ENCODE measurements around the gene DDX51.

The DDX51 gene, protein sequence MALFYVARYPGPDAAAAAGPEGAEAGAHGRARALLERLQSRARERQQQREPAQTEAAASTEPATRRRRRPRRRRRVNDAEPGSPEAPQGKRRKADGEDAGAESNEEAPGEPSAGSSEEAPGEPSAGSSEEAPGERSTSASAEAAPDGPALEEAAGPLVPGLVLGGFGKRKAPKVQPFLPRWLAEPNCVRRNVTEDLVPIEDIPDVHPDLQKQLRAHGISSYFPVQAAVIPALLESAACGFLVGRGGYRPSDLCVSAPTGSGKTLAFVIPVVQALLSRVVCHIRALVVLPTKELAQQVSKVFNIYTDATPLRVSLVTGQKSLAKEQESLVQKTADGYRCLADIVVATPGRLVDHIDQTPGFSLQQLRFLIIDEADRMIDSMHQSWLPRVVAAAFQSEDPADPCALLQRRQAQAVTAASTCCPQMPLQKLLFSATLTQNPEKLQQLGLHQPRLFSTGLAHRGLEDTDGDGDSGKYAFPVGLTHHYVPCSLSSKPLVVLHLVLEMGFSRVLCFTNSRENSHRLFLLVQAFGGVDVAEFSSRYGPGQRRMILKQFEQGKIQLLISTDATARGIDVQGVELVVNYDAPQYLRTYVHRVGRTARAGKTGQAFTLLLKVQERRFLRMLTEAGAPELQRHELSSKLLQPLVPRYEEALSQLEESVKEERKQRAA

DNA sequence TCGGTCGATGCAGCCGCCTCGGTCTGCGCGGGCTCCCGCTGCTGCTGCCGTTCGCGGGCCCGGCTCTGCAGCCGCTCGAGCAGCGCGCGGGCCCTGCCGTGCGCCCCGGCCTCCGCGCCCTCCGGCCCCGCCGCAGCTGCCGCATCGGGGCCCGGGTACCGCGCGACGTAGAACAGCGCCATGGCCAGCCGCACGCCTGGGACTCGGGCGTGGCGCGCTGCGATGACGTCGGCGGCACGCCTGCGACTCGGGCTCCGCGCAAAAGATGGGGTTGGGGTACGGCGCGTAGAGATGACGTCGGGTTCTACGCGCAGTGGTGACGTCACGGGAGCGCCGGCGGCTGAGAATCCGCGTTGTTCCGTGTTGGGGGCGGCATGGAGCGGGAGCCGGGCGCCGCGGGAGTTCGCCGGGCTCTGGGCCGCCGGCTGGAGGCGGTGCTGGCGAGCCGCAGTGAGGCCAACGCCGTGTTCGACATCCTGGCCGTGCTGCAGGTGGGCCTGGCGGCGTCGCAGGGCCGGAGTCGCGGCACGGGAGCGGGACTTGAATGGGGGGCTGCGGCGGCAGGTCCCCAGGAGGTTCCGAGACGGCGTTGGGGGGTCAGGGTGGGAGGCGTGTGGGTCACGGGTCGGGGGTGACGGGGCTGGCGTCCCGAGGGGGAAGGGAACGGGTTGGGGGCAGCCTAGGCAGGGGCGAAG lies at the start of gene DDX51, which contains the start of gene NOC4L:
TSS of gene DDX51 (minus strand) at position 205 of the 695 bp plus-strand sequence. CDS start at position 182, 23 bp downstream.
TSS of gene NOC4L (plus strand) at position 343 of the 695 bp plus-strand sequence. CDS start at position 375, 32 bp downstream.
- intact Hi-C loops (cut with DNase I): loop anchor here (1.0 kb wide), 1 partner anchor 60 kb away; no protein-coding TSS in a partner anchor
- DNase-seq: peak; percentile 85 to 98 (median 94)

DNA sequence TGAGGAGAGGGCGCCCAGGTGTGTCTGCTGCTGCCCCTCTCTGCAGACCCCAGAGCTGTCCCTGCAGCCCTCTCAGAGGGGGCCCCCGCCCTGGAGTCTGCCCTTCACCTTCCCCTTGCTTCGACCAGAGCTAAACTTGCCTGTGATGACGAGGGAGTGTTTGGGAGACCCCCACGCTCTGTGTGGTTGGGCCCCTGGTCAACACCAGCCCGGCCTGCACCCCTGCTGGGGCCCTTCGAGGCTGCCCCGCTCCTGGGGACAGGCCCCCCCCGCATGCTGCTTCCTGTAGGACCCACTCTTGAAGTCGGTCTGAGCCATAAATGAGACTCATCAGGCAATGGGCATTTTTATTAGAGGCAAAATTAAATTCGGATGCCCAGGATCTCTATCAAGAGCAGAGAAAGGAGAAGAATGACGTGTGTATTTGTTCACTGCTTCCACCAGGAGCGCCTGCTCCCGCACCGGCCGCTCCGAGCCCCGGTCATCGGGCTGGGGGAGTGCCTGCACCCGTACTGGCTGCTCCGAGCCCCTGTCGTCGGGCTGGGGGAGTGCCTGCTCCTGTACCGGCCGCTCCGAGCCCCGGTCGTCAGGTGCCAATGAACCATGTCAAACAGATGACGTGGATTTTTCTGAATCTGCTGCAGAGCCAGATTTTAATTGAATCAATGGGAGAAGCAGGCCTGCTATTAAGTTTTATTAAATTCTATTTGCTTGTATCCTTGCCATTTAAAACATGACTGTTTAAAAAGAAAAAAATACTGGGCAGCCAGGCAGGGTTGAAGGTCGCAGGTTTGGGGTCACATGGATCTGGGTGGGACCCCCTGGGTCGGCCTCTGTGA lies 47.8 kb upstream of the DDX51 start:
- no peak for DNase-seq

DNA sequence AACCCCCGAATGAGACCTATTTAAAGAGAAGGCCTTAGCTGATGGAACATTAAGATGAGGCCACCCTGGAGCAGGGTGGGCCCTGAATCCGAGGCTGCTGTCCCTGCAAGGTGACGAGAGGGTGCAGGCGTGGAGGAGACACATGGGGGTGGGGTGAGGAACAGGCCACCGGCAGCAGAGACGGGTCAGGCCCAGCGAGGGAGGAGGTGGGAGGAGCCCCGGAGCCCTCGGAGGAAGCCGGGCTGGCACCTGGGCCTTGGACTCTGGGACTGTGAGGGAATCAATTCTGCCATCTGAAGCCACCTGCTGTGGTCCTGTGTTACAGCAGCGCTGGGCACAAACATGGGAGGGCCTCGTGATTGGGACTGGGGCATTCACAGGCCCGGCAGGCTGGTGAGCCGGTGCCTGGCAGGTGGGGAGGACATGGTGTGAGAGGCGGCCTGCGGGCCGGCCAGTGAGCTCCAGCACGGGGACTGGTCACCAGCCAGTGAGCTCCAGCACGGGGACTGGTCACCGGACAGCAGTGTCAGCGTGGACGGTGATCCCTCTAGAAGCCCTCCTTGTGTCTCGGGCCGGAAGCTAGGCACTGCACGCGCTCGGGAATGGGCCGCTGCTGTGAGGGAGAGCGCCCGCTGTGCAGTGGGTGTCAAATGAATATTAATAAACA lies 46.8 kb upstream of the DDX51 start:
- intact Hi-C loops (cut with DNase I): no loop called here
- no peak for DNase-seq

More for the DNA sequence above, 47.8 kb upstream of the DDX51 start:
- intact Hi-C loops (cut with DNase I): no loop called here

DNA sequence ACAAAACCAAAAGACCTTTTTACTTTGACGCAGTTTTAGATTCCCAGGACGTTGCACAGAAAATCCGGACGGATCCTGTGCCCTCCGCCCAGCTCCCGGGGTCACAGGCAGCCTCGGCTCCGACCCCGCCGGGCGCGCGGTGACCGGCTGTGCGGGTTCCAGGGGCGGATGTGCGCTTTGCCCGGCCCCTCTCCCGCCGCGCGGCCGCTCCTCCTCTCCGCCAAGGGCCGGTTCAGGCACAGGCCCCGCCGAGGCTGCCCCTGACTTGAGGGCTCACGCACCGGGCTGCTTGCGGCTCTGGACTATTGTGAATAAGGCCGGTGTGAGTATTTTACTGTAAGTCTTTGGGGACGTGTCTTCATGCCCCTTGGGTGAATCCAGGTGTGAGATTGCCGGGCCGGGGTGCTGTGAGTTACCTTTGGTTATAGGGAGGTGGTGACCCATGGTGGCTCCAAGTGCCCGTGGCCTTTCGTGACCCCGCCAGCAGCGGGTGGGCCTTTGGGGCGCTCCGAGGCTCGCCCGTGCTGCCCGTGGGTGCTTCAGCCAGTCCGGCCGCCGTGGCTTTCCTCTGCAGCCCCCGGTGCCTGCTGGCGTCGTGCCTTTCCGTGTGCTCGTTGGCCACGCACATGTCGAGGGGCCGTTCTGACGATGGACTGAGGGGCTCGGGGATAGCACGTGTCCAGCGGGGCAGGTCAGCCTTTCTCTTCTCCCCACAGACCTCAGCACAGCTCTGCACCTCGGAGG lies 46.1 kb upstream of the DDX51 start:
- intact Hi-C loops (cut with DNase I): no loop called here
- no peak for DNase-seq

DNA sequence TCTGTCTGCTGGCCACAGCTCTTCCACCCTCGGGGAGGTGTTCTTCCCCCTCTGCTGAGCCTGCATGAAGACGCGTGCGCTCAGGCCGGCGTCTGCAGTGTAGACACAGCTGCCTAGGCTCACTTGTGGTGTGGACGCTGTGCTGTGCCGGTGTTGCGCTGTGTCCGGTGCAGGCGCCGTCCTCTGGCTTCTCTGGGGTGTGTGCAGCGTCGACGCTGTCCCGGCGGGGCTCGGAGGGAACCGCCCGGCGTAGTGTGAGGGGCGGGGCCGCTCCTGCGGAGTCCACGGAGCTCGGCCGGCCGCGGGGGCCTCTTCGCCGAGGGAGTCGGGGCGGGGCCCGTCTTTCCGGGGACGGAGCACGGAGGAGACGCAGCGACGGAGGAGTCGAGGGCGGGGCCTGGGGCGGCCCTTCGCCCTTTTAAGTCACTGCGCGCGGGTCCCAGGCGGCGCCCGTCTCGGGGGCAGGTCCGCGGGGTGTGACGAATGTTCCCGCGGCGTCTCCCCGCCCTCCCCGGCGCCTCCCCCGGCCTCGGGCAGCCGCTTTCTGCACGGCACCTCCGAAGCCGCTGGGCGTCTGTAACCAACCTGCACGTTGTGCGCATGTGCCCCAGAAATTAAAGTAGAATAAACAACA lies 45.4 kb upstream of the DDX51 start:
- intact Hi-C loops (cut with DNase I): no loop called here
- peak; percentile 33 to 89 (median 73) for DNase-seq

DNA sequence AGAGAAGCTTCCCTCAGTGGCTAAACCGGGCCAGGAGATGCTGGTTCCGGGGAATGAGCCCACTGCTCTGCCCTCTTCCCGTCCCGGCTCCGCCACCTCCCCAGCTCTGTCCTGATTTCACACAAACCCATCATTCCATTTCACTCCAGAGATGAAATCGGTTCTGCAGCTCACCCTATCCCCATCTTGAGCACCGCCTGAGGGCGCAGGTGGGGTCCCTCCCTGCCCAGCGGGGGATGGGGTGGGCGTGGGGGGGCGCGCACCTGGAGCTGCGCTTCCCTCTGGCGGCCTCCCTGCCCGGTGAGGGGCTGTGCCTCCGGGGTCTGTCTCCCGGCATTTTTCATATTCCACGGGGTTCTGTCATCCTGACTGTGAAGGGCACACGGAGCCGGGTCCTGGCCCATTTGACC lies 44.8 kb upstream of the DDX51 start:
- intact Hi-C loops (cut with DNase I): no loop called here
- DNase-seq: no peak

DNA sequence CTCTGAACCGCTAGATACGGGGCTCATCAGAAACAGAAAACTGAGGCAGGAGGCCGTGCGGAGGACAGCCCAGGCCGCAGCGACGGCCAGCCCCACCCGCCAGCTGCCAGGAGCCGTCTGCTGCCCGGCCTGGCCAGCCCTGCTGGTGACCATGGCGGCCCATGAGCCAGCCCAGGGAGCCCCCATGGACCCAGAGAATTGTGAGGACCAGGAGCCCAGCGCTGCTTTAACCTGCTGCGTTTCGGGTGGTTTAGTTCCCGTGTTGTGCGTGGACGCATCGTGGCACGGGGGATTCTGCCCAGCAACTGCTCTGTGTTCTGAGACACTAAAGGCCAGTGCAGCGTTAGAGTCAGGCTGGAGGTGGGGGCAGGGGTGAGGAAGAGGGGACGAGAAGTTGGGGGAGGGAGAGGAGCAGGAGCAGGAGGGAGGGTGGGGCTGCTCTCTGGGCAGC lies 44.4 kb upstream of the DDX51 start:
- no peak for DNase-seq
- intact Hi-C loops (cut with DNase I): no loop called here

DNA sequence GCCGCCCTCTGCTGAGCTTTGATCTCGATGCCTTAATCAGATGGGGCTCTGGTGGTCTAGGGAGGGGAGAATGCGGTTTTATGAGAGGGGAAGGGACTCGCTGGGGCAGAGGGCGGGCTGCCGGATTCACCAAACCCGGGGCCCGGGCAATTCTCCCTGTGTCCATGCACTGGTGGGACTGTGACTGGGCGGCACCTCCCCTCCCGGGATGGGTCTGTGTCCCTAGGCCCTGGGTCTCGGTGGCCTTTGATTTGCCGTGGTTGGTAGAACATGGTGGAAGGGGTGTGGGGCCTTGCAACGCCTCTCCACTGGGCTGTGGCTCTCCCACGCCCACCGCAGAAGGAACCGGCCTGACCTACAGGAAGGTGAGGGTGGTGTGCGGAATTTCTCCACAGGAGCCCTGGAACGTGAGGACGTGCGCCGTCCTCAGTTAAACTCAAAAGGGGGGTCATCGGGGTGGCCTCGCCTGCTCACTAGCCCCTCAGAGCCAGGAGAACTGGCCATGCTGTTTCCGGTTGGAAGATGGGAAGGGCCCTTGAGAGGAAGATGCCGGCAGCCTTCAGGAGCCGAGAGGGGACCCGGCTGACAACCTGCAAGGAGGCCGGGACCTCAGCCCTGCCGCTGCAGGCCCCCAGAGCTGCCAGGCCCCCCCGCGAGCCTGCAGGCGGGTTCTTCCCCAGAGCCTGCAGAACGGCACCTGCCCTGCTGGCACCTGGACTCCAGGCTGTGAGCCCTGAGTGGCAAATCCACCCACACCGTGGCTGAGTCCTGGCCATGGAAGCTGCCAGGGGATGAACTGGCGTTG lies 43.7 kb upstream of the DDX51 start:
- DNase-seq: no peak
- intact Hi-C loops (cut with DNase I): no loop called here

DNA sequence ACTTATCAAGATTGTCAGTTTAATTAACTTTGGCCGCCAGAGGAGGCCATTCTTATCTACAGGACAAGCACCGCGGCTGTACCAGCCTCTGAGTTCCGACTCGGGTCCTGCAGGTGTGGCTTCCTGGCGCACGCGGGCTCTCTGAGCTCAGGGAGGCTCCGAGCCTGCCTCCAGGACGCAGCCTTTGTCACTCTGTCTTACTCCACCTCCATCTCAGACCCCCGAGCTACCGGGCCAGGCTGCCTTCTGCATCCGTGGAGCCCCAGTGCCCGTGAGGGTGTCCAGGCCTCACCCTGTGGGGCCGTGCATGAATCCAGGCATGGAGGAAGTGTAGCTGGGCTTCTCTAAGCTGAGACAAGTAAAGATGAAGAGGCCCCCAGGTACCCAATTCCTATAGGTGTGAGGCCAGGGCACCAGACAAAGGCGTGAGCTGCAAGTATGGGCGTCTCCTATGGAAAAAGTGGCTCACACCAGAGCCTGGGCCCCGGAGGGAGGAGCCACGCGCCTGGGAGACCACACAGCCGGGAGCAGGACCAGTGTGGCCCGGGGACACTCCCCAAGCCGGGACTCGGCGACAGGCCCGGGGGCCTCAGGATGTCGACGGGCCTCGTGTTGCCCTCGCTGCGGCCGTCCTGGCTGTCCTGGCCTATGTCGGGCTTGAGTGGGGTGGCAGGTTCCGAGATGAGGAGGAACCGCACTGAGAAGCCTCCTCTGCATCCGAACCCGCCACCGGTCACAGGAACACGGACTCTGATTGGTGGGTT lies 42.9 kb upstream of the DDX51 start:
- no peak for DNase-seq

DNA sequence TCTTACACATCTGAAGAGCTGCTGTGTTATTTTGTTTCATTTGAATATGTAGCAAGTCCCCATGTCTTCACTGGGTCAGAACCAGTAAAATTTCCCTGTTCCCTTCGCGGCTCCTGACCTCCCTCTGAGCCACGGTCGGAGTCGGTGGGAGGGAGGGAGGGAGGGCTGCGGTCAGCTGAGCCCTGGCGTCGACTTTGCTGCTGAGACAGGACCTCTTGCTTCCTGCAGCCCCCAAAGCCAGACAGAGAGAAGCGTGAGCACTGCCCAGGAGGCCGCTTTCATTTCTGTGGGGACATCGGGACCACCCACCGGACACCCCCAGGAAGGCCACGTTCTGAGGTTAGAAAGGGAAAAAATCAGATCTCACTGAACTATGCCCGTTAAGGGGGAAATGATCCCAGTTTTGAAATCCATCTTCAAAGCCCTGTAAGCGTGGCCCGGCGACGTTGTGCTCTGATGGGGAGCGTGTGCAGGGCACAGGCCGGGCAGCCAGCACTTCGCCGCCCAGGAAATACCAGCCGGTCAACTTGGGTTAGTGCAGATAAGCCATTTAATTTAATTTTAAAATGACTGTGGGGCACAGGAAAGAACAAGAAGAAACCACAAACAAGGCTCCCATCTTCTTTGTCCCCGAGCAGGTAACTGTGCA lies 42.2 kb upstream of the DDX51 start:
- no peak for DNase-seq
- intact Hi-C loops (cut with DNase I): no loop called here

More for the DNA sequence above, 42.9 kb upstream of the DDX51 start:
- intact Hi-C loops (cut with DNase I): no loop called here

DNA sequence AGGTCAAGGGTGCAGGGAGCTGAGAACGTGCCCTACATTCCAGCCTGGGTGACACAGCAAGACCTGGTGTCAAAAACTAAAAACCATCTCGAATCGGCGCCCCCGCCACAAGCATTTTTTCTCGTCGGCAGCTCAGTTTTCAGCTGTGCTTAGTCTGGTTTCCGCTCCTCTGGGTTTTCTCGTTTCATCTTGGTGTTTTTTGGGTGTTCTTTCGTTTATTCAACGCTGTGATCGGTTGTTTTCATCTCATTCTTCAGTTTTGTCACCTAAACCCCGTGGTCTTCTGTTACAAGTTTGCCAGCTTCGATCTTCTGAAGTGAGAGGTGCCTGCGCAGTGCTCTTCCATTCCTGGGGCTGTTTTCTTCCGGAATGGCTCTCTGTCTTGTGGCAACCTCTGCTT lies 41.6 kb upstream of the DDX51 start:
- intact Hi-C loops (cut with DNase I): no loop called here

DNA sequence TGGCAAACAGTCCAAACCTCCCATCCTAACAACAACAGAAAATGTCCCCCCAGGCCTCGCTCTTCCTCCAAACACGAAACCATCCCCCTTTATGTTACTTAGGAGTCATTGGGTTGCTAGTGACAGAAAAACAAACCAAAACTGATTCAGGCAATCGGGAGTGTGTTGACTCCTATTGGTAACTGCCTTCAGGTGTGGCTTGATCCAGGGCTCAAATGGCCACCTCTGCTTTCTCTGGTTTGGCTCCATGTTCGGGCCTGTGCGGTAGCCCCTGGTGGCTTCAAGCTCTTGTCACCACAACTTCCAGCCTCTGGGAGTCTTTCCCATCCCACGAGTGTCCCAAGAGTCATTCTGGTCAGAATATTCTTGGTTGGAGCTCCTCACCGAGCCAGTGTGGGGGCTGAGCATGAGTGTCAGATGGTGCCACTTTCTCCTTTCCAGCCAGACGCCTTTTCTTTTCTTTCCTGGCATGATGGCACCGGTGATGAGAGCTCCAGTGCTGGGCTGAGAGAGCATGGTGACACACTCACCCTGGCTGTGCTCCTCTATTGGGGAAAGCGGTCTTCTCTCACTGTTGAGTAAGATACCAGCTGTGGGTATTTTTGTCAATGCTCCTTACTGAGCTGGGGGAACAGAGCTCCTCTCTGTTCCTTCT lies 38.7 kb upstream of the DDX51 start:
- intact Hi-C loops (cut with DNase I): no loop called here
- DNase-seq: no peak

More for the DNA sequence above, 41.6 kb upstream of the DDX51 start:
- no peak for DNase-seq

DNA sequence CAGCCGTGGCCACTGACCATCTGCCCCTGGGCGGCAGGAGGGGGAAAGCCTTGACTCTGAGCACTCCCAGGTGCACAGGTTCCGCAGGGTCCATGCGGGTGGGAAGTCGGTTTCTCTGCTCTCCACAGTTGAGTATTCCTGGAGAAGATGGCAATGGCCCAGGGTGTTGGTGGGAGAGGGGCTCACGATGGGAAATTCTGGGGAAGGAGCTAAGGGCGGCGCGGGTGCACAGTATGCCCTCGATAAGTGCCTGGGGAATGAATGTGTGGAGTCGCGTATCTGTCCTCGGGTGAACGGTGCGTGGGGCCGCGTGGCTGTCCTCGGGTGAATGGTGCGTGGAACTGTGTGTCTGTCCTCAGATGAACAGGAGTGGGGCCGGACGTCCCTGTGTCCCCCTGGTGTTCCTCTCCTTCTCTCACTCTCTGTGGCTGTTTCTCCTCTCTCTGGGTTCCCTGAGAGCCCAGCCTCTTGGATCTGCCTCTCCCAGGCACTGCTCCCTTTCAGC lies 38.1 kb upstream of the DDX51 start:
- intact Hi-C loops (cut with DNase I): no loop called here
- DNase-seq: no peak

DNA sequence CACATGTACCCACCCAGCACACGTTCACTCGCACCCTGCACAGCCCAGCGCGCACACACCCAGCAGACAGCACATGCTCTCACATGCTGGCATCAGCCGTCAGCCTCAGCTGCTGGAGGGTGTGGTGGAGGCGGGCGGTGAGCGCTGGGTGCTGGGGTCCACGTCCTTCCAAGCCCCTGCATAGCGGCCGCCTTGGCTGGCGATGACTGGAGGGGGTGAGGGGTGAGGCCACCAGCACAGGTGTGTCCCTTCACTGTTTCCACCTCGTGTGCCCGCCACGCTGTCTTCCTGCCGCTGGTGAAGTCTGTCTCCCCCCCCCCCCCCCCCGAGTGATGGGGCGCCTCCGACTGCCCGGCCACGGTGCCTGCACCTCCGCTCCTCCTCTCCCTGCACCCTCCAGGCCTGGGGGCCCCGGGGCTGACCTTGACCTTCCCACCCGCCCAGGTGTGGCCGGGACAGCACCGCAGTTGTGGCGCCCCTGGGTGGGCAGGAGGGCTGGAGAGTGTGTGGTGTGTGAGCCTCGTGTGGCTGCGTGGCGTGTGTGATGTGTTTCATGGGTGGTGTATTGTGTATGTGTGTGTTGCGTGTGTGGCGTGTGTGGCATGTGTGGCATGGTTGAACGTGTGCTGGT lies 37.6 kb upstream of the DDX51 start:
- intact Hi-C loops (cut with DNase I): no loop called here
- DNase-seq: no peak

Data from head of caudate nucleus (tissue), 42 donors.